Tongue (tissue), 2 donors: ENCODE data around the gene GGT6. TPM values are rescaled to one million over a fixed set of nuclear protein-coding genes. Genes with fewer than 3 reads are reported as not detected.

Source experiments
- DNase-seq: peaks from one replicate; pipeline ENCODE4 v3.0.0-alpha.2; 2015
- total RNA-seq: library from RNA; depleted of rRNA; stranded (reverse); fragments of >200 nt; gene quantifications from one replicate; pipeline ENCODE4 v1.2.3, GENCODE V29; 2014

The GGT6 gene
- total RNA-seq, 1 donor from 2014 or later, result 10.5 TPM

- DNase-seq, result no peak
Measured at GRCh38 chr17:4539025-4539424, 21.4 kb downstream of the GGT6 start.

- no peak for DNase-seq
Measured at GRCh38 chr17:4538236-4539002, 22.0 kb downstream of the GGT6 start.

GRCh38 chr17:4537451-4538235 is 22.7 kb downstream of the GGT6 start:
- no peak for DNase-seq

GRCh38 chr17:4536742-4537411 is 23.5 kb downstream of the GGT6 start:
- peak; percentile 21 for DNase-seq

DNA sequence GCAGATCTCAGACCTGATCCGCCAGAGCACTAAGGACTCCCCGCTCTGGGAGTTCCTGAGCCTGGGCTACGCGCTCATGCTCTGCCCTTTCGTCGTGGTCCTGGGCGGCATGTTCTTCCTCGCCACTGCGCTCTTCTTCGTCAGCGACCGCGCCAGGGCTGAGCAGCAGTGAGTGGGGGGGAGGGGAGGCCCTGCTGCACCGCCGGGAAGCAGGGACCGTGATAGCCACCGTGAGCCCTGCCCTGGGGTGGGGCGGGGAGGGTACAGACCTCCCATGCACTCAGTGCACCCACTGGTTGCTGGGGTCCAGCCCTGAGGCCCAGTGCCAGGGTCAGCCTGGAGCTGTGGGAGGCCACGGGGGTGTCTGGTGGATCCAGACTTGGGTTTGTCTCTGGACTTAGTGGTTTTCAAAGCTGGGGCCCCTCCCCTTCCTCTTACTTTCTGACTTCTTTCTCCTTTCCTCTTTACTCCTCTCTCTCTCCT is 24.1 kb downstream of the GGT6 start:
- DNase-seq, result no peak

DNA sequence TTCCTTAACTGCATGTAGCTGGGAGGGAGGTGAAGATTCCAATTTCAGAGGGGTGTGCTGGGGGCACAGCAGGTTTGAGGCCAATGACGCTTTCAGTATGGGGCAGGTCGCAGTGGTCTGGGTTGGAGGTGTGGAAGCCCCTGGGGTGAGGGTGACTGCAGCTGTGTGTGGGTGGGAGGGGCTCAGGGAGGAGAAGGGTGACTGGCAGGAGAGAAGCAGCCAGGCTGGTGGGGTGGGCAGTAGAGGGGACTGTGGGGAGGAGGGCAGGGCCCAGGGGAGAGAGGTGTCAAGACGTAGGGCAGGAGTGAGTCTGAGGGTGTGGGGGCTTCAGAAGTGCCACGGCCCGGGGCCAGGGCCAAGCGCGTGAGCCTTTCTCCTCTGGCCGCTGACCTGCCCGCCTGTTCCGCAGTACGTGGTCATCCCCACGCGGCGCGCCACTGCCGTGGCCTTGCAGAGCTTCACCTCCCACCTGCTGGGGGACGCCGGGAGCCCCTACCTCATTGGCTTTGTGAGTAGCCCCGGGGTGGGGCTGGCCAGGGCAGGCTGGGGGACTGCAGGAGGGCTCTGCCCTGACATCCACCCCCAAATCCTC is 24.6 kb downstream of the GGT6 start:
- DNase-seq, result no peak

DNA sequence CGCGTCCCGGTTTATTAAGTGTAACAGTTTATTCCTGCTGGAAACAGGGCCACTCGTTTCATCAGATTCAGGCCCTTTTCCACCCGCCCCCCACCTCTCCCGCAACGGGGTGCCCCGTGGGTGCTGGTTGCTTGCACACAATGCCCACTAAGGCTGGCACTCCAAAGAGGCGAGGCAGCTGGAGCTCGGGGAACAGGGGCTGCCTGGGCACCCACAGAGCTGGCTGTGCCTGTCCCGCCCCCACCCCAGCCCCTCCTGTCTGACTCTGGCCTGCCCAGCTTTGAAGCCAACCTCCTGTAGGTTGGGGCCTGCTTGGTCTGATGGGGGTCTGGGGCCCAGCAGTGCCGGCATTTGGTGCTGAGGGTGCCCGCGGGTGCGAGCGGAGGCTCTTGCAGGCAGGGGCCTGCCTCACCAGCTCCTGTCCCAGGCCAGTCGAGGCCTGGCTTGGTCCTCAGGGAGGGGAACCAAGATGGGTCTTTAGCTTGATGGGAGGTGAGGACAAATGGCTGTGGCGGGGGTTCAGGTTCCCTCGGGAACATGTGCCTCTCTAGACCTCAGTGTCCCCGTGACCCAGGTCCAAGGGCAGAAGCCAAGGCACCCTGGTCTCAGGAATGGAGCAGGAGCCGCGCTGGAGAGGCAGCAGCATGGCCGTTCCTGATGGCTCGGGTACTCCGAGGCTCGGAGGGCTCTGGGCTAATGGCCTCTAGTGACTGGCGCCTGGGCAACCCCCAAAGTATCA is 25.3 kb downstream of the GGT6 start:
- no peak for DNase-seq

DNA sequence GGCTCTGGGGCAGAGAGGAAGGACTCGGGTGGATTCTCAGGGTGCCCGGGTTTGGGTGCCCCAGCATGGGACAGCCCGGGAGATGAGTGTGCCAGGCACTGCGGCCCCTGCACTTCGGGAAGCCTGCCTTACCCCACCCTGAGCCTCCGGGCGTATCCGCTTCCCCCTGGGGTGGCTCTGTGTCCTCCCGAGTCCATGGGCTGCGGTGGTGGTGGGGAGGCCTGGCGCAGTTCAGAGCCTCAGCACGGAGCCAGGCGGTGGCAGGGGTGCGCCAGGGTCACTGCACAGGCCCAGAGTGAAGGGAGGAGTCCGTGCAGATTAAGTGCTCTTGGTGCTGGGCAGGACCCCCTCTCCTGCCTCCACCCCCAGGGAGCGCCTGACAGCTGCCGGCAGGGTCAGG is 25.9 kb downstream of the GGT6 start:
- no peak for DNase-seq

DNA sequence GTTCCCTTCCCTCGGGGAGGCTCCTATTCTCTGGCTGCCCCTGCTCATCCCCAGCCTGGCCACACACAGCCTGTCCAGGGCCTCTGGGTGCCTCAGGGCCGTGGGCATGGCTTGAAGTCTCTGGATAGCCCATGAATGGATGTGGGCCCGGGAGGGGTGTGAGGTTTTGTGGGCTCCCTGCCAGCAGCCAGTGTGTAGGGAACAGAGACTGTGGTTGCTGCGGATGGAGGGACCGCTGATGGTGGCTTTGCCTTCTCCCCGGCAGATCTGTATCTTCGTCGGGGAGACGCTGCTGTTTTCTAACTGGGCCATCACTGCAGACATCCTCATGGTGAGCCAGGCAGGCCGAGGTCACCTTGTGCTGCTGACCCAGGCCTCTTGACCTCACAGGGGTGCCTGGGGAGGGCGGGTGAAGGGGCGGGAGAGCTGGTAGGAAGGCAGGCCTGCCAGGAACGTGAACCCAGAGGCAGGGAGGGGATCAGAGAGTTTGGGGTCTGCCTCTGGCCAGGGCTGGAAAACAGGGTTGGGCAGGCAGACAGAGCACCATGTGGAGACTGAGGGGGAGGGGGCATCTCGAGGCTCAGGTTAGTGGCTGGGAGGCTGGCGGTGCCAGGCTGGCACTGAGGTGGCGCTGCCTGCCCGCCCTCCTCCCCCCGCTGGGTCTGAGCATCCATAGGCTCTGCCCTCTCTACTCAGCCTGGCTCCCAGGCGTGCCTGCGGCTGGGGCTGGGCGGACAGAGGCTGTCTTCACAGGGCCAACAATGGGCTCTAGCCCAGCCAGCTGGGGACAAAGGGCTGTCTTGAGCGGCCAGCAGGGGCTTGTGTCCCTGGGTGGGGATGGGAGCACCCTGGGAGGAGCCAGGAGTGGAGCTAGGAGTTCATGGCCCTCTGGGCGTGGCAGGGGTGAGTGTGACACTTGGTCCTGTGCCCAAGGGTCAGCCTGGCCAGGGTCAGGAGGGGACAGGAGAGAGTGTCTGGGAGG is 26.6 kb downstream of the GGT6 start:
- no peak for DNase-seq

GRCh38 chr17:4532860-4533522 is 27.4 kb downstream of the GGT6 start:
- no peak for DNase-seq

DNA sequence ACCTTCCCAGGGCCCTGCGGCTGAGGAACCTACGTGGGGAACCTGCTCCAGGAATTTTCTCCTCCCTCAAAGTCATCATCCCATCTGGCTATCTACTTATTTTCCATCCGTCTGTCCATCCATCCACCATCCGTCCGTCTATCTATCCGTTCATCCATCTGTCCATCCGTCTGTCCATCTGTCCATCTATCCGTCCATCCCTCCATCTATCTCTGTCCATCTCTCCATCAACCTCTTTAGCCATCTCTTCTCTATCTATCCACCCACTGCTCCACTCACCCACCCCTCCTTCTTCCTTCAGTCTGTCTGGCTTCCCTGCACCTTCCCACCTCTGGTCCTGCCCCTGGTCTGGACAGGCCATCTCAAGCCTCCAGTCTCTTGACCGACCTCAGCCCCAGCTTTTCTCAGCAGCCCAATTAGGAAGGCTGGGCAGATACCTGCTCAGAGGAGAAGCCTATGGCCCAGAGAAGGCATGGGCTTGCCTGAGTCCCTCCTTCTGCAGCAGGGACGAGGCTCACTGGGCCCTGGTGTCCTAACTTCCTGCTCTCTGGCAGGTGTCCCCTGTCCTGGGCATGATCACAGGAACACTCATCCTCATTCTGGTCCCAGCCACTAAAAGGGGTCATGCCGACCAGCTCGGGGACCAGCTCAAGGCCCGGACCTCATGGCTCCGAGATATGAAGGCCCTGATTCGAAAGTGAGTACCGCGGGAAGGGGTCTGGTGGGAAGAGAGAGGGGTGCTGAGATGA is 28.2 kb downstream of the GGT6 start:
- no peak for DNase-seq

DNA sequence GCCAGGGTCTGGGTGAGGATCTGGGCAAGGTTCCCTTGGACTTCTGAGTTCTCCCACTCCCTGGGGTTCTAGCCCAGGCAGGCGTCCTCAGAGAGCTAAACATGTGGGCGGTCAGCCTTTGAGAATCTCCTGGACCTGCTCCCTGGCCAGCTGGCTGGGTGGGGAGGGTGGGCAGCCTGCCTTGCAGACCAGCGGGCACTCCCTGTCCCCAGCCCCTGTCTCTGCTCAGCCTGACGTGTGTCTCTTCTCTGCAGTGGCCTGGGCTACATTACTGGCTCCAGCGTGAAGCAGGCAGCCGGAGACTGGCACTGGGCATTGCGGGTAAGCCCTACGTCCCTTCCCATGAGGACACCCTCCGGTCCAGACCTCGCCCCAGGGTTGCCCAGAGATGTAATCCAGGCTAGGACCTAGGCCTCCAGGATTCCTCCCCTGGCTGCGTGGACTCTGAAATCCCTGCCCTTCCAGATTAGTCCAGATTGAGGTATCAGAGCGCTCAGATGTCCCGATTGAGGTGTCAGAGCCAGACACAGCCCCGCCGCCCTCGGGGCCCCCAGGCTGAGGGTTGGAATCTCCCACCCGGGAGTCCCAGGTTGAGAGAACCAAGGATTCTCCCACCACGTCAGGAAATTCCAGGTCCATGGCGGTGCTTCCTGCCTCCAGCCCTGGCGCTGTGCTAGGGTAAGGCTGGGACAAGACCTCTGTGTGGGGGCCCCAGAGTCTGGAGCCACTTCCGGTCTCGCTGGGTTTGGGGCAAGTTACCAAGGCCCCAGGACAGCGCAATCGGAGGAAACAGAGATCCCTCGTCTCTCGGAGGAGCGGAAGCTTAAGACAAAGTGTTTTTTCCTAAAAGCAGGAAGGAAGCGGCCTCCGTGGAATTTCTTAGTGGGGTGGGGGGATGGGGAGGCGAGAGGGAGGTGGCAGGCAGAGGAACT is 29.3 kb downstream of the GGT6 start:
- DNase-seq, result no peak

GRCh38 chr17:4529533-4530152 is 30.7 kb downstream of the GGT6 start:
- no peak for DNase-seq

DNA sequence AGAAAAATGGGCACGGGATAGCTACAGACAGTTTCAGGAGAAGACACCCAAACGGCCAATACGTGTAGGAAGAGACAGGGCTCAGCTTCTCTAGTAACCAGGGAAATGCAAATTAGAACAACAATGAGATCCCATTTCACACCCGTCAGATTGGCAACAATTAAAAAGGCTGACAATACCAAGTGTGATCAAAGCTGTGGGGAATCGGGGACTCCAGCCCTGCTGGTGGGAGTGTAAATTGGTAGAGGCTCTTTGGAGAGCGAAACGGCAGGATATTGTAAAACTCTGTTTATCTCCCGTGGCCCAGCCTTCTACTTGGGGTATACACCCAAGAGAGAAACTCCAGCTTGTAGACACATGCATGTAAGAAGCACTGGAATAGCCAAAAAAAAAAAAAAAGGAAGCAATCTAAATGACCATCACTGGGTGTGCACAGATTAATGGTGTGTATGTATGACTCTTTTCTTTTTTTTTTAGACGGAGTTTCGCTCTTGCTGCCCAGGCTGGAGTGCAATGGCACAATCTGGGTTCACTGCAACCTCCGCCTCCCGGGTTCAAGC is 32.7 kb downstream of the GGT6 start:
- DNase-seq, result no peak

- peak; percentile 35 for DNase-seq
Measured at GRCh38 chr17:4527134-4527533, 33.2 kb downstream of the GGT6 start.

DNA sequence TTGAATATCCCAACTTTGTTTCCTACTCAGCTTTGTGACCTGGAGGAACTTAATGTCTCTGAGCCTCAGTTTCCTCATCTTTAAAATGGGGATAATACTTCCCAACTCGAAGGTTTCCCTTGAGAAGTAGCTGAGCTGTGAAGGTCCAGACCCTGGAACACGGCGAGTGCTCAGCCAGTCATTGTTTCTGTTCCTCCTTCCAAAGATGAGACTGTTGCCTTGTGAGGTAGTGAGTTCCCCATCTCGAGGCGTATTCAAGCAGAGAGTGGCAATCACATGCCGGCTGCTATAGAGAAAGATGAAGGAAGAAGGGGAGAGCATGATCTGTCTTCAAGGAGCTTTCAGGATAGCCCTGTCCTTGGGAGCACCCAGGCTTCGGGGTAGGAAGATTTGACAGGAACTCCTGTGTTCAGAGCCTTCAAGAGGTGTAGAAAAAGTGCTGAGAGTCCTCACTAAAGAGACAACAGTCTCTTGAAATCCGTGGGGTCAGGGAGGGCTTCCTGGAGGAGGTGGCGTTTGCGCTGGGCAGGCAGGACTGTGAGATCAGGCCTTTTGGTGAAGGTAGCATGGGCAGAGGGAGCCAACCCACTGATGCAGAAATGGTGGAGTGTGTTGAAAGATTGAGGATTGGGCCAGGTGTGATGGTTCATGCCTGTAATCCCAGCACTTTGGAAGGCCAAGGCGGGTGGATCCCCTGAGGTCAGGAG is 34.5 kb downstream of the GGT6 start:
- DNase-seq, result no peak

DNA sequence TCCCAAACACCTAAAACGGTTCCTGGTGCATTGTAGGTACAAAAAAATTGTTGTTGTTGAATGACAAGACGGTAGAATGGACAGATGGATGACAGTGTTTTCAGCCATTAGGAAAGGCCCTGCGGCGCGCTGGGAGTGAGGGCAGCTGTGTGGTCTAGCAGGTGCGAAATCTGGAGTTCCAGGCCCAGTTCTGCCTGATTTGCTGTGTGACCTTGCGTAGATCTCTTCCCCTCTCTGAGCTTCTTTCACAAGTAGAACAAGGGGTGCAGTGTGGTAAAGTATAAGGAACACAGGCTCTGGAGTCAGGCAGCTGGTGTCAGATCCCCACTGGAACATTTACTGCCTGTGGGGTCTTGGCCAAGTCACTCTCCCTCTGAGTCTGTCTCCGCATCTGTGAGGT is 36.4 kb downstream of the GGT6 start:
- no peak for DNase-seq
